Measurements from ENCODE around the gene SRL.

DNA sequence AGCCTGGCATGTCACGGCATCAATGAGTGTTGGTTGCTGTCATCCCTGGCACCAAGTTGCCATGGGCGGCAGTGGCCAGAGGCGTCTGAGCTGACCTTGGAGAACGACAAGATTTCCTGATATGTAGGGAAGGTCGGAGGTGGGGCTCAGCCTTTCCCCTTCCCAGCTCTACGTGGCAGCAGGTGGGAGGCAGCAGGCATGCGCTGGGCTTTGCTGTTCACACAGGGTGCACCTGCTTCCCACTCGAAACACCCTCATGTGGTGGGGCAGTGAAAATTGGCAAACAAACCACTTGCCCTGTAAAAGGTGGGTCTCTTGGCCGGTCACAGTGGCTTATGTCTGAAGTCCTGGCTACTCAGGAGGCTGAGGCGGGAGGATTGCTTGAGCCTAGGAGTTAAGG lies 43.3 kb upstream of the SRL start:
- TF ChIP-seq, protein P1, sequence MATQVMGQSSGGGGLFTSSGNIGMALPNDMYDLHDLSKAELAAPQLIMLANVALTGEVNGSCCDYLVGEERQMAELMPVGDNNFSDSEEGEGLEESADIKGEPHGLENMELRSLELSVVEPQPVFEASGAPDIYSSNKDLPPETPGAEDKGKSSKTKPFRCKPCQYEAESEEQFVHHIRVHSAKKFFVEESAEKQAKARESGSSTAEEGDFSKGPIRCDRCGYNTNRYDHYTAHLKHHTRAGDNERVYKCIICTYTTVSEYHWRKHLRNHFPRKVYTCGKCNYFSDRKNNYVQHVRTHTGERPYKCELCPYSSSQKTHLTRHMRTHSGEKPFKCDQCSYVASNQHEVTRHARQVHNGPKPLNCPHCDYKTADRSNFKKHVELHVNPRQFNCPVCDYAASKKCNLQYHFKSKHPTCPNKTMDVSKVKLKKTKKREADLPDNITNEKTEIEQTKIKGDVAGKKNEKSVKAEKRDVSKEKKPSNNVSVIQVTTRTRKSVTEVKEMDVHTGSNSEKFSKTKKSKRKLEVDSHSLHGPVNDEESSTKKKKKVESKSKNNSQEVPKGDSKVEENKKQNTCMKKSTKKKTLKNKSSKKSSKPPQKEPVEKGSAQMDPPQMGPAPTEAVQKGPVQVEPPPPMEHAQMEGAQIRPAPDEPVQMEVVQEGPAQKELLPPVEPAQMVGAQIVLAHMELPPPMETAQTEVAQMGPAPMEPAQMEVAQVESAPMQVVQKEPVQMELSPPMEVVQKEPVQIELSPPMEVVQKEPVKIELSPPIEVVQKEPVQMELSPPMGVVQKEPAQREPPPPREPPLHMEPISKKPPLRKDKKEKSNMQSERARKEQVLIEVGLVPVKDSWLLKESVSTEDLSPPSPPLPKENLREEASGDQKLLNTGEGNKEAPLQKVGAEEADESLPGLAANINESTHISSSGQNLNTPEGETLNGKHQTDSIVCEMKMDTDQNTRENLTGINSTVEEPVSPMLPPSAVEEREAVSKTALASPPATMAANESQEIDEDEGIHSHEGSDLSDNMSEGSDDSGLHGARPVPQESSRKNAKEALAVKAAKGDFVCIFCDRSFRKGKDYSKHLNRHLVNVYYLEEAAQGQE (IDR thresholded peaks at IDR 0.05; ENCODE audit: borderline replicate concordance): no peak
- TF ChIP-seq, protein P2, sequence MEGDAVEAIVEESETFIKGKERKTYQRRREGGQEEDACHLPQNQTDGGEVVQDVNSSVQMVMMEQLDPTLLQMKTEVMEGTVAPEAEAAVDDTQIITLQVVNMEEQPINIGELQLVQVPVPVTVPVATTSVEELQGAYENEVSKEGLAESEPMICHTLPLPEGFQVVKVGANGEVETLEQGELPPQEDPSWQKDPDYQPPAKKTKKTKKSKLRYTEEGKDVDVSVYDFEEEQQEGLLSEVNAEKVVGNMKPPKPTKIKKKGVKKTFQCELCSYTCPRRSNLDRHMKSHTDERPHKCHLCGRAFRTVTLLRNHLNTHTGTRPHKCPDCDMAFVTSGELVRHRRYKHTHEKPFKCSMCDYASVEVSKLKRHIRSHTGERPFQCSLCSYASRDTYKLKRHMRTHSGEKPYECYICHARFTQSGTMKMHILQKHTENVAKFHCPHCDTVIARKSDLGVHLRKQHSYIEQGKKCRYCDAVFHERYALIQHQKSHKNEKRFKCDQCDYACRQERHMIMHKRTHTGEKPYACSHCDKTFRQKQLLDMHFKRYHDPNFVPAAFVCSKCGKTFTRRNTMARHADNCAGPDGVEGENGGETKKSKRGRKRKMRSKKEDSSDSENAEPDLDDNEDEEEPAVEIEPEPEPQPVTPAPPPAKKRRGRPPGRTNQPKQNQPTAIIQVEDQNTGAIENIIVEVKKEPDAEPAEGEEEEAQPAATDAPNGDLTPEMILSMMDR (IDR thresholded peaks at IDR 0.05; ENCODE audit: poor library complexity, severe bottlenecking): no peak
- no peak for TF ChIP-seq POLR2AphosphoS5 (IDR thresholded peaks at IDR 0.05)
- TF ChIP-seq MXI1 (conservative IDR thresholded peaks at IDR 0.05; ENCODE audit: poor library complexity, severe bottlenecking): no peak
- TF ChIP-seq SMC3 (conservative IDR thresholded peaks at IDR 0.05; ENCODE audit: poor library complexity): no peak
- TF ChIP-seq TAF1 (IDR thresholded peaks at IDR 0.05; ENCODE audit: low read depth): no peak
- no peak for TF ChIP-seq EP300 (conservative IDR thresholded peaks at IDR 0.05; ENCODE audit: poor library complexity, severe bottlenecking)
- TF ChIP-seq RAD21 (conservative IDR thresholded peaks at IDR 0.05): no peak
- TF ChIP-seq EZH2 (IDR thresholded peaks at IDR 0.05; ENCODE audit: borderline replicate concordance, insufficient read depth, low read length, poor library complexity, severe bottlenecking): no peak
